B cell (primary cell): ENCODE results near the gene PRR16.

Experiments used
- CTCF ChIP-seq: fragments of 200-600 bp; IDR thresholded peaks from one replicate; pipeline ENCODE4 v1.8.0; 2022; ENCODE audit warnings: antibody characterized with exemption, mild to moderate bottlenecking
- EZH2 ChIP-seq: IDR thresholded peaks from 2 replicates; pipeline ENCODE4 v1.6.1; 2012; ENCODE audit warnings: borderline replicate concordance, low read depth, mild to moderate bottlenecking, moderate library complexity, low read length; ENCODE audit not compliant: insufficient read depth, poor library complexity, severe bottlenecking

GRCh38 chr5:120539471-120539870 is 75.4 kb downstream of the PRR16 start:
- no peak for TF ChIP-seq CTCF
- TF ChIP-seq EZH2: no peak
